ENCODE measurements around the gene SSC5D.
A peak's percentile ranks its signal among the peaks of the same experiment; 100 is the strongest.
"Not testable (repeated sequence)": the region's sequence is repeated elsewhere in the genome, so short reads cannot be mapped to it uniquely, and the experiment has no call there.

Gene SSC5D

DNA sequence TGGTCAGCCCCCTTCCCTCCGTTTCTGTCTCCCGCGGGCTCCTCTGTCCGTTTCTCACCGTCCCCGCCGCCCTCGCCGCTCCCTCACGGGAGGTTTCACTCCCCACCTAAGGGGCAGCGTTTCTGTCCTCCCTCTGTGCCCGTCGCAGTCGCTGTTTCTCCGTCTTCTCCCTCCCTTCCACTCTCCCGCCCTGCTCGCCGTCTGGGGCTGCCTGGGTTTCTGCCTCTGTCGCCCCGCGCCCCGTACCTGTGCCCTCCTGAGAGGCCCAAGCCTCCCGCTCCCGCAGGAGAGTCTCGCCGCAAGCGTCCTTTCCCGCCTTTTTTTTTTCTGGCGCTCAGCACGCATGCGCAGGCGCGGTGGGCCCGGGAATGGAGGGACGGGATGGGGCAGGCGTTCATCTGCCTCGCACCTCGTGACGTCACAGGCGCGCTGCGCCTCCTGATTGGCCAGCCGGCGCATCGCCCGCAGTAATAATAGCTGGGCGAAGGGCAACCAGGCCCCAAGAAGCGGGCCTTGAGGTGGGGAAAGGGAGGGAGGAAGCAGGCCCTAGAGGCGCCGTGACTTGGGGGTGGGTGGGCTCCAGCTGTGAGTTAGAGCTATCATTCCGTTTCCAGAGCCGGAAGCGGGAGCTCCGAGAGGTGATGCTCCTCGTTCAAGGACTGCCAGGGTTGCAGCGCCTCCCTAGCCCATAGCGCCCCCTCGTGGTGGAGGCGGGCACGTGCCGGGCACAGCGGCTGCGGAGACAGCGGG is 15.4 kb downstream of the SSC5D start:
- peak; percentile 76 for DNase-seq (ENCODE audit: low read depth)

DNA sequence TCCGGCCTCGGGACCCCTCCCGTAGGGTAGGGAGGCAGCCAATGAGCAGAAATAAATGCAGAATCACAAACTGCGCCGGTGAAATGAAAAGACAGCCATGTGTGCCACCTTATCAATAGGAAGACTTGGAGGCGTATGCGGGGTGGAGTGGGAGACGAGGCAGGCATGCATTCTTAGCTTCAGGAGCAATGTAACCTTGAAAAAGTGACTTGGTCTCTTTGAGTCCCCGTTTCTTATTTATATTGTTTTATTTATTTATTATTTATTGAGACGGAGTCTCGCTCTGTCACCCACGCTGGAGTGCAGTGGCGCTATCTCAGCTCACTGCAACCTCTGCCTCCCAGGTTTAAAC is 16.0 kb downstream of the SSC5D start:
- no peak for DNase-seq (ENCODE audit: low read depth)

DNA sequence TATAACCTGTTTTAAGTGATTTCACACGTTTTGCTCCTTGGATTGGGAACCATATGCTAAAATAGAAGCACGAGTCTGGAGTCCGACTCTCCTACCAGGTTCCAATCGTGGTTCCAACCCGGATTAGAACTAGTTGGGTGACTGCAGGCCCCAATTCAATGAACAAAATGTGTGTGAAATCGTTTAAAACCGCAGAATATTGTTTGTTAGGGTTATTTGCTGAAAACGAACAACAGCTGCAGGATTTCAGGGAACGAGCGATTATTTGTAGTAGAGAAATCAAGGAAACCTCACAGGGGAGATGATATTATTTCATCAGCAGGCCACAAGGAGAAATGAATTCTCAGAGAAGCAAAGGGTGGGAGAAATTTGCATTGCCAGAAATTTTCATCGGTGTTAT is 16.7 kb downstream of the SSC5D start:
- DNase-seq (ENCODE audit: low read depth), result no peak

DNA sequence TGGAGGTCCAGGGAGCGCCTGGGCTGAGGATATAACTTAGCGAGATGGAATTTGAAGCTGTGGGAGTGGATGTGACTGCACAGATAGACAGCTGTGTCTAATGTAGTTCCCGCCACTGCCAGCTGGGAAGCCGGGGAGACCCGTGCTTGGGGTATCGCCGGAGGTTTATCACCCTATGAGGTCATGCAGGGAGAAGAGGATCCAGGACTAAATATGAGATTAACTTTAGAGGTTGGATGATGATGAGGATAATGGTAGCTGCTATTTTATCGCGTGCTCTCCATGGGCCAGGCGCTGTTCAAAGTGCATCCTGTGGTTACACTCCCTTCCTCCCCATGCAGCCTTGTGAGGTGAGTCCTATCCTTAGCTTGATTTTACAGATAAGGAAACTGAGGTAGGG is 19.9 kb downstream of the SSC5D start:
- no peak for DNase-seq (ENCODE audit: low read depth)

DNA sequence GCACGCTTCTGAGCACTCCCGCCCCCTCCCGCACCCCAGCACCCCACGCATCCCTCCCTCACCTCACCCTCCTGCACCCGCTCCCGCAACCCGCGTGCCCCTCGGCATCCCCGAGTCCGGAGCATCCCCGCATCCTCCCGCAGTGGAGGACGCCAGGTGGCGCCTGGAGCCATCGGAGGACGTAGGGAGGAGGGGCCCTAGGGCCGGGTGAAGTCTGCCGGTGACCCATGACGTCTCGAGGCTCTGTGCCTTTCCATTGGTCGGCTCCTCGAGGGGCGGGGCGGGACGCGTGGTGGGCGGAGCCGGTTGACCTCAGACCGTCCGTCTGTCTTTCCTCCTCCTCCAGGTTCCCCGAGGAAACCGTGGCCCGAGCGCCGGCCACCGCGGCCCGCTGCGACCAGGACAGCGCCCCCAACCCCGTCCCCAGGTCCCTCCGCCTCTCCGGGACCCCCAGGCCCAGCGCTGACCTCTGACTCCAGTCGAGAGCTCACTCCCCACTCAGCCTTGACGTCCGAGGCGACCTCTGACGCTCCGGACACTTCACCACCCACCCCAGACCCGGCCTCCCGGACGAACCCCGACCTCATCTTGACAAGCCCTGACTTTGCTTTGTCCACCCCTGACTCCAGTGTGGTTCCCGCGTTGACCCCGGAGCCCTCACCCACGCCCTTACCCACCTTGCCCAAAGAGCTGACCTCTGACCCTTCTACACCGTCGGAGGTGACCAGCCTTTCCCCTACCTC is 28.8 kb downstream of the SSC5D start:
- peak; percentile 89 for DNase-seq (ENCODE audit: low read depth)

DNA sequence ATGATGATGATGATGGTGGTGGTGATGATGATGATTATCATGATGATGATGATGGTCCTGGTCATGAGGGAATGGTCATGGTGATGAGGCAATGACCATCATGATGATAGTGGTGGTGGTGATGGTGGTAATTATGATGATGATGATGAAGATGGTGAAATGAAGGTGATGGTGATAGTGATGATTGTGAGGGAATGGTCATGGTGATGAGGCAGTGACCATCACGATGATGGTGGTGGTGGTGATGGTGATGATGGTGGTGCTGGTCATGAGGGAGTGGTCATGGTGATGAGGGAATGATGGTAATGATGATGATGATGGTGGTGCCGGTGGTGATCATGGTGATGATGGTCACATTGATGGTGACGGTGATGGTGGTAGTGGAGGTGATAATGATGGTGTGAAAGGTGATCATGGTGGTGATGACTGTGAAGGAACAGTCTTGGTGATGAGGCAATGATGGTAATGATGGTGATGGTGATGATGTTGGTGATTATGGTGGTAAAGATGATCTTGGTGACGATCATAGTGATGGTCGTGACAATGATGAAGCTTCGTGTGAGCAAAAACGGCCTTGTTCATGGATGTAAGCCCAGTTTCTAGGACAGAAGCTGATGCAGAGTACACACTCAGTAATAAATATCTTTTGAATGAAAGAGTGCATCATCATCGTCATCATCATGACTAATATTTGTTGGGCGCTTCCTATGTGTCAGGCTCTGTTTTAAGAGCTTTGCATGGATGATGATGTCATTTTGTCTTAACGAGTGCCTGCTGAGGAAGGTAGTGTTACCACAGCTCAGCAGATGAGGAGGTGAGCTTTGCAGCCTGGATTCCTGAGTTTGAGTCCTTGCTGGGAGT is 31.4 kb downstream of the SSC5D start:
- peak; percentile 36 for DNase-seq (ENCODE audit: low read depth)

DNA sequence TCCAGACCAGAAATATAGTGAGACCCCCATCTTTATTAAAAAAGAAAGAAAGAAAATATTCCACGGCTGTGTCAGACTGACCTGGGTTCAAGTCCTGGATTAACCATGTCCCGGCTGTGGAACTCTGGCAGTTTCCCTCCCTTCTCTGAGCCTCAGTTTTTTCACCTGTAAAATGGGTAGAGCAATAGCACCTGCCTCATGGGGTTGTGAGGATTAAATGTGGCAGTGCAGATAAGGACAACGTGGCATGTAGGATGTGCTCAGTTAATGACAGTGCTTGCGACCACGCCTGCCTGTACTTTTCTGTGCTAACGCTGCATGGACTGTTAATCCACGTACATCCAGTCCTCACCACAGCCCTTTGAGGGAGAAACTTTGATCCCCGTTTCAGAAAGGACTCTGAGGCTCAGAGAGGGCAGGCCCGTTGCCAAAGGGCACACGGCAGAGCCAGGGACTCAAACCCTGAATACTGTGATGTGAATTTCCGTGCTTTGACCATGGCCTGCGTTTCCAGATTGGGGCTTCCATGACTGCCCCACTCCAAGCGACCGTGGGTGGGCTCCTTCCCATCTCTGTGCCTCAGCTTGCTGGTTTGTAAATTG is 32.6 kb downstream of the SSC5D start:
- DNase-seq (ENCODE audit: low read depth), result no peak

DNA sequence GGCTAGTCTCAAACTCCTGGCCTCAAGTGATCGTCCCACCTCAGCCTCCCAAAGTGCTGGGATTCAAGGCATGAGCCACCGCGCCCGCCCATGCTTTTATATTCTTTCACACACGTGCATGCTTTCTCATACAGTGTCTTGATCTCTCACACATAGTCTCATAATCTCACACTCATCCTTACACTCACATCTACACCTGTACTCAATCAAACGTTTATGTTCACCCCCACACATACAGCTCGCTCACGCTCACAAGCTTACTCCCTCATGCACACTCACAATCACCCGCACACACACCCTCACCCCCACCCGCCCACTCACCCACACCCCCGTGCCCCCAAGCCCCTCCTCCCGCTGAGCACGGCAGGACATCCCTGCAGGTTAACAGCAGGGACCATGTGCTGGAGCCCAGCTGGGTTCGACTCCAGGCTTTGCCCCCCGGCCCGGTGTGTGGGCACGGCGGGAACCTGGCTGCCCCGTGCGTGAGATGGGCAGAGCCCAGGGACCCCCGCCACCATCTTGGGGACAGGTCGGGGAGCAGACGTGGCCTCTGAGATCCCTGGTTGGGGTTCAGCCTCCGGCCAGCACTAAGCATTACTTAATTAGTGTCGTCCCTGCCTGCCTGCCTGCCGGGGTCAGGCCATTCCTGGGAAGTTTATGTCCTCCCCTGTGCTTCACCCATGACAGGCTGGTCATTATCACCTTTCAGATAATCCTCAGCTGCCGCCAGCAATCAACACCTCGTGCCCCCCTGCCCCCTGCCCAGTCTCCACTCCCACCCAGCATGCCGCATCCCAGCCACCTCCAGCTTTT is 37.3 kb downstream of the SSC5D start:
- DNase-seq (ENCODE audit: low read depth), result no peak

DNA sequence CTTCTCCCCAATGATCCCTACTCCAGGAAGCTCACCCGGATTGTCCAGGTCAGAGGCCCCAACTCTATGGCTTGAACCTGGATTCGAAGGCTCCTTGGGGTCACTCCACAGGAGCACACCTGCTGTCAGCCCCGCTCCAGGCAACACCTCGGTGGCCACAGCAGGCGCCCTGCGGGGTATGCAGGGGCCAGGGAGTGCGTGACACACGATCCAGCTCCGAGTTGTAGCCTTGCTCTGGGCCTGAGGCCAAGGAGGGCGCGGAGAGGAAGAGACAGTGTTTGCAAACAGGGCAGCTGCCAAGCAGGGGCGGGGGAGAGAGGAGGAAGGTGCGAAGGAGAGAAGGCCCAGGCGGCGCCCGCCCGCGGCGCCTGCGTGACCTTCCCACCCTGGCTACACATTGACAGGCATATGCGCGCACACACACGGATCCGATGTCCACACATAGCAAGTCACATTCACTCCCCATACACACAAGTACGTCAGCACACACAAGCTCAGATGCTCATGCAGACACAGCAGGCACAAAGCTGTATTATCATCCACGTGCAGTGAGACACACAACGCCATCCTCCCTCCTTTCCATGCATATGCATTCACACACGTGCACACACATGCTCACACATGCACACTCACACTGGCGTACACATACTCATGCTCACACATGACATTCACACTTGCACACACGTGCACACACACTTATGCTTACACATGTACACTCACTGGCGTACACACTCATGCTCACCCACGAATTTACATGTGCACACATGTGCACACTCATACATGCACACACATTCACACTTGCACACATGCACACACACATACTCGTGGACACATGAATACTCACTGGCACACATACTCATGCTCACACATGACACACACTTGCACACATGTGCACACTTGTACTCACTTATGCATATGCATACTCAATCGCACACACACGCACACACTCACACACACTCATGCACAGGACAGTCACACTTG is 38.3 kb downstream of the SSC5D start:
- peak; percentile 14 for DNase-seq (ENCODE audit: low read depth)

DNA sequence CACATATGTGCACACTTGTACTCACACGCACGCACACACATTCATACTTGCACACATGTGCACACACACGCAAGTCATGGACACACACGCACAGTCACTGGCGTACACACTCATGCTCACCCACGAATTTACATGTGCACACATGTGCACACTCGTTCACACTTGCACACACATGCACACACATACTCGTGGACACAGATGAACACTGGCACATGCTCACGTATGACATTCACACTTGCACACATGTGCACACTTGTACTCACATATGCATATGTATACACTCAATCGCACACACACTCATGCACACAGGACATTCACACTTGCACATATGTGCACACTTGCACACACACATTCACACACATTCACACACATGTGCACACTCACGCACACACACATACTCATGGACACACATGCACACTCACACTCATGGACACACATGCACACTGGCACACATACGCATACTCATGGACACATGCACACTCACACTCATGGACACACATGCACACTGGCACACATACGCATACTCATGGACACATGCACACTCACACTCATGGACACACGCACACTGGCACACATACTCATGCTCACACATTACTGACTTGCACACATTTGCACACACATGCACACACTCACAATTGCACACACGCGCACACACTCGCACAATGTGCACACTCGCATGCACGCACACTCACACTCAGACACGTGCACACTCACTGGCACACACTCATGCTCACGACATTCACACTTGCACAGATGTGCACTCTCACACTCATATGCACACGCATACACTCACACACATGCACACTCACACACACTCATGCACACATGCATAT is 39.2 kb downstream of the SSC5D start:
- DNase-seq (ENCODE audit: low read depth), result no peak

DNA sequence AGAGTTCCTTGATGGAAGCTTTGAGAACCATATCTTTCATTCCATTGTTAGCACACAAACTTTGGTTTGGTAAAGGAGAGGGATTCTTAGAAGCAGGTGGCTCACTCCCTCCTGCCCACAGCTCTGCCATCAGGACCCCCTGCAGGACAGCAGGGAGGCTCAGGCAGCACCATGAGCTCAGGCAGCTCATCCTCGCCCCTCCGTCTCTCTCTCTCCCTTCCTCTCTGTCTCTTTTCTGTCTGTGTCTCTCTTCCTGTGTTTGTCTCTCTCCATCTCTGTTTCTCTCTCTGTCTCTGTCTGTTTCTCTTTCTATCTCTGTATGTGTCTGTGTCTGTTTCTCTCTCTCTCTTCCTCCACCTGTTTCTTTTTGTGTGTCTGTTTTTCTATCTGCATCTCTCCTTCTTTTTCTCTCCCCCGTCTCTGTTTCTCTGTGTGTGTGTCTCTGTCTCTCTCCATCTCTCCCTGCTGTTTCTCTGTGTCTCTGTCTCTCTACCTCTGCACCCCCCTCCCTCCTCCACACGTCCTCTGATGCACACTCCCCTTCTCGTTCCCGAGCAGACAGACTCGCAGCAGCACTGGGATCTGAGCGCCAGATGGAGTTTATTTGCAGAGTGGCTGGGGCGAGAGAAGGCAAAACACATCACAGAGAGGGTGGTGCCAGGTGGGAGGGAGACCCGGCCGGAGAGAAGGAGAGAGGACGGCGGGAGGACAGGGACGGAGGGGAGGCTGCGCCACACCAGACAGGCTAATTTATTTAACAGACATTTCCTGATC is 40.0 kb downstream of the SSC5D start:
- no peak for DNase-seq (ENCODE audit: low read depth)

DNA sequence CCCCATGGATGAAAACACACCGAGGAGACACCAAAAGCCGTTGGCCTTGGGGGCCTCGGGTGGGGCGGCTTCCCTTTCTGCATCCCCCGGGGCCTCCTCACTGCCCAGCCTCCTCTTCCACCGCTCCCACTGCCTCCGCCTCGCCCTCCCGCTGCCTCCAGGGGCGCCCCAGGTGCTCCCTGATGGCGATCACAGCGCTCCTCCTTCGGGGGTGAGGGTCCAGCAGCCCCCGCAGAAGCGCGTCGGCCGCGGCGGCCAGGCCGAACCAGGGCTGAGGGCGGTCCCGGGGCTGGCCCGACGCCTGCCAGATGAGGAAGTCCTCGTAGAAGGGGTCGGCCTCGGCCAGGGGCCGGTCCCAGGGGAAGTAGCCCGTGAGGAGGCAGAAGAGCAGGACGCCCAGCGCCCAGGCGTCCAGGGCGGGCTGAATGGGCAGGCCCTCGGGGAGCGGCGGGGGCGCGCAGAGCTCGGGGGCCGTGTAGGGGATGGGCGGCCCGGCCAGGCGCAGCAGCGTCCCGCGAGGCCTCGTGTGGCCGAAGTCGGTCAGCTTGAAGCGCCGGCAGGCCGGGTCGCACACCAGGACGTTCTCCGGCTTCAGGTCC is 41.5 kb downstream of the SSC5D start:
- no peak for DNase-seq (ENCODE audit: low read depth)

DNA sequence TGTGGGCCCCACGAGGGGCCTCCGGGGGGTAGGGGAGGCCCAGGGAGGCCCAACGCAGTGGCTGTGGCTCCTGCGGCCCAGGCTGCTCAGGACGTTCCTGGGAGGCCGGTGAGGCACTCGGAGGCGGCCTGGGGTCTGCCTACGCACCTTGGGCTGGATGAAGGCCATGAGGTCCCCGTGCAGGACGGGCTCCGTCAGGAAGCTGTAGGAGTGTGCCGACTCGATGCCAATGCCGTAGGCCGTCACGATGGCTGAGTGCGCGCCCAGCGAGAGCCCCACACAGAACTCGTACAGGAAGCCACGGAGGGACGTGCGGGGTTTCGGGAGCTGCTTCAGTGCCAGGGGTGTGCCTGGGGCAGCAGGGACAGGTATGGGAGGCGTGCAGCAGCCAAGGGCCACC is 42.8 kb downstream of the SSC5D start:
- no peak for DNase-seq (ENCODE audit: low read depth)

DNA sequence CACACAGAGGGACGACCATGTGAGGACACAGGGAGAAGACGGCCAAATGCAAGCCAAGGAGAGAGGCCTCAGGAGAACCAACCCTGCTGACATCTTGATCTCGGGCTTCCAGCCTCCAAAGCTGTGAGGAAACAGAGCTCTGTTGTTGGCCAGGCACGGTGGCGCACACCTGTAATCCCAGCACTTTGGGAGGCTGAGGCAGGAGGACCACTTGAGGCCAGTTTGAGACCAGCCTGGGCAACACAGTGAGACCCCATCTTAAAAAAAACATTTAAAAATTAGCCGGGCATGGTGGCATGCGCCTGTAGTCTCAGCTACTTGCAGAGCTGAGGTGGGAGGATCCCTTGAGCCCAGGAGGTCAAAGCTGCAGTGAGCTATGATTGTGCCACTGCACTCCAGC is 46.0 kb downstream of the SSC5D start:
- DNase-seq (ENCODE audit: low read depth), result not testable (repeated sequence)

DNA sequence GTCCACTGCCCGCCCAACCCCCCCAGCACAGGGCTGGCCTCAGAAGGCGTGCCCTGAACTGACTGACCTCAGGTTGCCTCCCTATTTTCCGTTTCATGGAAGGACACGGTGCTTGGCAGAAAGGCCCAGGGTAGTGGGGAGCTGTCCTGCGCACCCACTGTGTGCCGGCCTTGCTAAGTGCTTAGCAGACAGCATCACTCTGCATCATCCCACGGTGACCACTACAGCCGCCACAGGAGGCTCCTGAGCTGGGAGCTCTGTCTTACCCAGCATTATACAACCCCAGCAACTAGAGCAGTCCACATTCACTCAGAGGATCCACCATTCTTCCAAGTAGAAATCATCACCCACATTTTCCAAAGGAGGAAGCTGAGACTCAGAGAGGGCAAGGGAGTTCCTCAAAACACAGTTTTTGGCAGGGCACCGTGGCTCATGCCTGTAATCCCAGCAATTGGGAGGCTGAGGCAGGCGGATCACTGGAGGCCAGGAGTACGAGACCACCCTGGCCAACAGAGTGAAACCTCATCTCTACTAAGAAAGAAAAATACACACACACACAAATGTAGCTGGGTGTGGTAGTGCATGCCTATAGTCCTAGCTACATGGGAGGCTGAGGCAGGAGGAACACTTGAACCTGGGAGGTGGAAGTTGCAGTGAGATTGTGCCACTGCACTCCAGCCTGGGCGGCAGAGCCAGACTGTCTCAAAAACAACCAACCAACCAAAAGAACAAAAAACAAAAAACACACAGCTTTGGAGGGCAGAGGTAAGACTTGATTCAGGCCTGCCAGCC is 47.1 kb downstream of the SSC5D start:
- DNase-seq (ENCODE audit: low read depth), result no peak

DNA sequence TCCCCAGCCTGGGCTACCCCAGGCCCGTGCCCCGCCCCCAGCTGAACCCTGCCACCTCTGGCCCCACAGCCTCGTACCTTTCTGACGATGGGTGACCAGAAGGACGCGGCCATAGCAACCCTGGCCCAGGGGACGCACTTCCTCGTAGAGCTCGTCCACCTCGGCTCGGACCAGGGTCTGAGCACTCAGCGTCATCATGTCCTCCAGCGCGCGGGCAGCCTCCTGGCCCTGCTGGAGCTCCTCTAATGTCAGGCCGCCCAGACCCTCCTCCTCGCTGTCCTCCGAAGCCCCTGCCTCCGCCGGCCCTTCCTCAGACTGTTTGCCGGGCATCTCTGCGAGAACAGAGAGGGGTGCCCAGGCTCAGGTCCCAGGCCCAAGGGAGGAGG is 47.7 kb downstream of the SSC5D start:
- no peak for DNase-seq (ENCODE audit: low read depth)

DNA sequence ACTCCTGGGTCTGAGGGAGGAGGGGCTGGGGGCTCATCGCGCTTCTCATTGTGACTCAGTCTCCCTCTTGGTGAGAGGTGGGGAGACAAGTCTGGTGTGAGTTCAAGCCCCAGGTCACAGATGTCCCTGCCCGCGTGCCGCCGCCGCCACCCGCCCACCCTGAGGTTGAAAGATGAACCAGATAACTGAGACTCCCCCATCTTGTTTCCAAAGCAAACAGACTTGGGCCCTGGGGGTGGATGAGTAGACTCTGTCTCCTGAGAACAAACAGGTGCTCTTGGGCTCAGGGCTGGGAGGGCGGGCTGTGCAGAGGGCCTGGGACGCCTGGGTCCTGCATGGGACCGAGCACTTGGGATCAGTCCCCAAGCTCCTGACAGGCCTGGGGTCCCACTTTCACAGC is 48.1 kb downstream of the SSC5D start:
- DNase-seq (ENCODE audit: low read depth), result no peak

Data from fibroblast of the conjunctiva (primary cell).